ENCODE data around the gene ANAPC7.
A peak's percentile ranks its signal among the peaks of the same experiment; 100 is the strongest.

DNA sequence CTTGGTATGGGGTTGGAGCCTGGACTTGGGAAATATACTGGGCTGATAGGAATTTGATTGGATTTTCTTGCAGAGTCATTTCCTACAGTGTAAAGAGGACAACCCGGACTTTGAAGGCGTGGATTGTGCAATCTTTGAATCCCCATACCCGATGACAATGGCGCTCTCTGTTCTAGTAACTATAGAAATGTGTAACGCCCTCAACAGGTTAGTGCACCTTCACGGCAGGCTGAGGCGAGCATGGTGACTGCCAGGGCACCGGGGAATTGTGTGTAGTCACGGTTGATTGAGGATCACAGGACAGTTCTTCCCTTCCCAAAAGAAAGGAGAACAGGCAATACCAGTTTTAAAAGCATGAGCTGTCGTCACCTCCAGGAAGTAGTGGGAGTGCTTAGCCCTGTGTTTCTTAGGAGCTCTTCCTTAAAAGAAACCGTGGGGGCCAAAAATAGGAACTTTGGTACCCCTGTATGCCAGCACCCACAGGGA is 58.3 kb downstream of the ANAPC7 start:
- TF ChIP-seq CTCF (IDR thresholded peaks at IDR 0.05) = no peak
- no peak for TF ChIP-seq POLR2A (IDR thresholded peaks at IDR 0.05)
- peak; percentile 98 for TF ChIP-seq POLR2AphosphoS5 (IDR thresholded peaks at IDR 0.05)
